ENCODE results near the gene BAK1.

Gene BAK1

DNA sequence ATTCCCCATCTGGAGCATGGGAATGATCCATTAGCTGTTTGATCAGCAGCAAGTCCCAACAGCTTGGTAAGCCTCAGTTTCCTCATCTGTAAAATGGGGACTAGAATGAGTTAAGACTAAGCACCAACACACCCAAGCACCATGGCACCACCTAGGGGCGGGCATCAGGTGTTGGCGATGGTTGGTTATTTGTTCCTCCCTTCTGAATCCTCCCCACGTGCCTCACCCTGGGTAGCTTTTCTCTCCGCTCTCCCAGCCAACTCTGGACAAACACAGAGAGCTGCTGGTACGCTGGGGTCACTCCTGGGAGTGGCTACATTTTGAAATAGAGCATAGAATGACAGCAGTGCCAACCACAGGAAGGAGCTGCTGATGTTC lies 27.7 kb upstream of the BAK1 start:
- TF ChIP-seq, protein P1, sequence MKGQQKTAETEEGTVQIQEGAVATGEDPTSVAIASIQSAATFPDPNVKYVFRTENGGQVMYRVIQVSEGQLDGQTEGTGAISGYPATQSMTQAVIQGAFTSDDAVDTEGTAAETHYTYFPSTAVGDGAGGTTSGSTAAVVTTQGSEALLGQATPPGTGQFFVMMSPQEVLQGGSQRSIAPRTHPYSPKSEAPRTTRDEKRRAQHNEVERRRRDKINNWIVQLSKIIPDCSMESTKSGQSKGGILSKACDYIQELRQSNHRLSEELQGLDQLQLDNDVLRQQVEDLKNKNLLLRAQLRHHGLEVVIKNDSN (IDR thresholded peaks at IDR 0.05), result peak; percentile 65
- no peak for TF ChIP-seq YY1 (IDR thresholded peaks at IDR 0.05; ENCODE audit: low read depth)
- no peak for TF ChIP-seq CREB1 (IDR thresholded peaks at IDR 0.05; ENCODE audit: low read depth)
- no peak for TF ChIP-seq FOXM1 (IDR thresholded peaks at IDR 0.05; ENCODE audit: borderline replicate concordance, low read depth)
- no peak for TF ChIP-seq TAF1 (IDR thresholded peaks at IDR 0.05; ENCODE audit: low read depth)
- TF ChIP-seq RAD21 (IDR thresholded peaks at IDR 0.05; ENCODE audit: low read depth), result peak; percentile 87
- TF ChIP-seq, protein P2, sequence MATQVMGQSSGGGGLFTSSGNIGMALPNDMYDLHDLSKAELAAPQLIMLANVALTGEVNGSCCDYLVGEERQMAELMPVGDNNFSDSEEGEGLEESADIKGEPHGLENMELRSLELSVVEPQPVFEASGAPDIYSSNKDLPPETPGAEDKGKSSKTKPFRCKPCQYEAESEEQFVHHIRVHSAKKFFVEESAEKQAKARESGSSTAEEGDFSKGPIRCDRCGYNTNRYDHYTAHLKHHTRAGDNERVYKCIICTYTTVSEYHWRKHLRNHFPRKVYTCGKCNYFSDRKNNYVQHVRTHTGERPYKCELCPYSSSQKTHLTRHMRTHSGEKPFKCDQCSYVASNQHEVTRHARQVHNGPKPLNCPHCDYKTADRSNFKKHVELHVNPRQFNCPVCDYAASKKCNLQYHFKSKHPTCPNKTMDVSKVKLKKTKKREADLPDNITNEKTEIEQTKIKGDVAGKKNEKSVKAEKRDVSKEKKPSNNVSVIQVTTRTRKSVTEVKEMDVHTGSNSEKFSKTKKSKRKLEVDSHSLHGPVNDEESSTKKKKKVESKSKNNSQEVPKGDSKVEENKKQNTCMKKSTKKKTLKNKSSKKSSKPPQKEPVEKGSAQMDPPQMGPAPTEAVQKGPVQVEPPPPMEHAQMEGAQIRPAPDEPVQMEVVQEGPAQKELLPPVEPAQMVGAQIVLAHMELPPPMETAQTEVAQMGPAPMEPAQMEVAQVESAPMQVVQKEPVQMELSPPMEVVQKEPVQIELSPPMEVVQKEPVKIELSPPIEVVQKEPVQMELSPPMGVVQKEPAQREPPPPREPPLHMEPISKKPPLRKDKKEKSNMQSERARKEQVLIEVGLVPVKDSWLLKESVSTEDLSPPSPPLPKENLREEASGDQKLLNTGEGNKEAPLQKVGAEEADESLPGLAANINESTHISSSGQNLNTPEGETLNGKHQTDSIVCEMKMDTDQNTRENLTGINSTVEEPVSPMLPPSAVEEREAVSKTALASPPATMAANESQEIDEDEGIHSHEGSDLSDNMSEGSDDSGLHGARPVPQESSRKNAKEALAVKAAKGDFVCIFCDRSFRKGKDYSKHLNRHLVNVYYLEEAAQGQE (IDR thresholded peaks at IDR 0.05; ENCODE audit: low read depth), result no peak
- no peak for TF ChIP-seq CEBPB (IDR thresholded peaks at IDR 0.05)
- no peak for TF ChIP-seq TCF12 (IDR thresholded peaks at IDR 0.05; ENCODE audit: low read depth)
- TF ChIP-seq EGR1 (IDR thresholded peaks at IDR 0.05), result no peak
- TF ChIP-seq ZBTB7A (IDR thresholded peaks at IDR 0.05; ENCODE audit: low read depth), result no peak
- TF ChIP-seq TEAD4 (IDR thresholded peaks at IDR 0.05), result no peak
- no peak for TF ChIP-seq EP300 (IDR thresholded peaks at IDR 0.05; ENCODE audit: borderline replicate concordance)
- TF ChIP-seq, protein P3, sequence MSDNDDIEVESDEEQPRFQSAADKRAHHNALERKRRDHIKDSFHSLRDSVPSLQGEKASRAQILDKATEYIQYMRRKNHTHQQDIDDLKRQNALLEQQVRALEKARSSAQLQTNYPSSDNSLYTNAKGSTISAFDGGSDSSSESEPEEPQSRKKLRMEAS (IDR thresholded peaks at IDR 0.05), result peak; percentile 54
- TF ChIP-seq NFIC (IDR thresholded peaks at IDR 0.05), result no peak

DNA sequence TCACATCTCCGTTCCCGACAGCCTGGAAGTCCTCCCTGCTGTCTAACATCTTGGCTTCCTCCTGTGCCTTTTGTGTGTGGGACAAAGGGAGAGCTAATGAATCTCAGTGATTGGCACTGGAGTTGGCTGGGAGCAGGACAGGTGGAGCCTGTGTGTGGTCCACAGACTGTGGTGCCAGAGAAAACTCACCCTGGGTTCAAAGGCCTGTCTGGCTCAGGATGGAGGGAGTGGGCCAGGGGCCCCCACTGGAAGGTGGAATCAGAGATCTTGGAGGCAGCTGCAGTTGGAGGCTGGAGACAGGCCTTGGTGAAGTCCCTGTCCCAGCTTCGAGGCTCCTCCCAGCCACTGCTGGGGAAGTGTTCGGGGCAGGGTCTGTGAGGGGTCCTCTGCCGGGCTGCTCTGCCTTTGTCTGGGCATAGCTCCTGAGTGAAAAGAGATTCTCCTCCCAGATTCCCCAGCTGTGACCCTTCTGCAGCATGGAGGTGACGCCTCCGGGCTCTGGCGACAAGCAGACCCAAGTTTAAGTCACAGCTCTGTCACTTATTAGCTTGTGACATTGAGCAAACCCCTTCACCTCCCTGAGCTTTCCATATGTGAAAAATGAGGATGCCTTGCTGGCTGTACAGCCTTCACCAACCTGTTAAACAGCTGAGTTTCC lies 27.2 kb upstream of the BAK1 start:
- TF ChIP-seq EP300 (IDR thresholded peaks at IDR 0.05; ENCODE audit: borderline replicate concordance) (no peak), EGR1 (IDR thresholded peaks at IDR 0.05) (no peak), NFIC (IDR thresholded peaks at IDR 0.05) (no peak; the same call in 1 of the 2 replicates), TAF1 (IDR thresholded peaks at IDR 0.05; ENCODE audit: low read depth) (no peak), FOXM1 (IDR thresholded peaks at IDR 0.05; ENCODE audit: borderline replicate concordance, low read depth) (no peak)

DNA sequence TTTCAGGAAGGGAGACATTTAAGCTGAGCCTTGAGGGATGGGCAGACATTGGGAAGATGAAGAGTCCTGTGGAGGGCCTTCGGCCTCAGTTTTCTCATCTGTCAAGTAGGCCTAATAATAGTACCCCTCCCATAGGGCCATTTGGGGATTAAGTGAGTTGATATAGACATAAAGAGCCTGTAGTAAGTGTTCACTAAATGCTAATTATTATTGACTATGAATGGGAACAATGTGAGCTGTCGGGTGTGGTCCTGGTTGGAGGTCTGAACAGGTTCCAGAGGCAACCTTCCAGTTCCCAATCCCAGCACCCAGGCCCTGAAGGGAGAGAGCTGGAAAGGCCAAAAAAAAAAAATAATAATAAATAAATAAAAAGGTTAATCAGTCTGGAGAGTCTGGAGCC lies 26.6 kb upstream of the BAK1 start:
- TF ChIP-seq RAD21 (IDR thresholded peaks at IDR 0.05; ENCODE audit: low read depth) (no peak), ZBTB7A (IDR thresholded peaks at IDR 0.05; ENCODE audit: low read depth) (no peak), TEAD4 (IDR thresholded peaks at IDR 0.05) (no peak), YY1 (IDR thresholded peaks at IDR 0.05; ENCODE audit: low read depth) (no peak), CEBPB (IDR thresholded peaks at IDR 0.05) (no peak), EP300 (IDR thresholded peaks at IDR 0.05; ENCODE audit: borderline replicate concordance) (no peak), CREB1 (IDR thresholded peaks at IDR 0.05; ENCODE audit: low read depth) (no peak), FOXM1 (IDR thresholded peaks at IDR 0.05; ENCODE audit: borderline replicate concordance, low read depth) (no peak), NFIC (IDR thresholded peaks at IDR 0.05) (no peak), TCF12 (IDR thresholded peaks at IDR 0.05; ENCODE audit: low read depth) (no peak), TAF1 (IDR thresholded peaks at IDR 0.05; ENCODE audit: low read depth) (no peak), EGR1 (IDR thresholded peaks at IDR 0.05) (no peak)
- TF ChIP-seq, protein P3 (IDR thresholded peaks at IDR 0.05), result no peak
- TF ChIP-seq, protein P2 (IDR thresholded peaks at IDR 0.05; ENCODE audit: low read depth), result no peak
- TF ChIP-seq, protein P1 (IDR thresholded peaks at IDR 0.05), result no peak

DNA sequence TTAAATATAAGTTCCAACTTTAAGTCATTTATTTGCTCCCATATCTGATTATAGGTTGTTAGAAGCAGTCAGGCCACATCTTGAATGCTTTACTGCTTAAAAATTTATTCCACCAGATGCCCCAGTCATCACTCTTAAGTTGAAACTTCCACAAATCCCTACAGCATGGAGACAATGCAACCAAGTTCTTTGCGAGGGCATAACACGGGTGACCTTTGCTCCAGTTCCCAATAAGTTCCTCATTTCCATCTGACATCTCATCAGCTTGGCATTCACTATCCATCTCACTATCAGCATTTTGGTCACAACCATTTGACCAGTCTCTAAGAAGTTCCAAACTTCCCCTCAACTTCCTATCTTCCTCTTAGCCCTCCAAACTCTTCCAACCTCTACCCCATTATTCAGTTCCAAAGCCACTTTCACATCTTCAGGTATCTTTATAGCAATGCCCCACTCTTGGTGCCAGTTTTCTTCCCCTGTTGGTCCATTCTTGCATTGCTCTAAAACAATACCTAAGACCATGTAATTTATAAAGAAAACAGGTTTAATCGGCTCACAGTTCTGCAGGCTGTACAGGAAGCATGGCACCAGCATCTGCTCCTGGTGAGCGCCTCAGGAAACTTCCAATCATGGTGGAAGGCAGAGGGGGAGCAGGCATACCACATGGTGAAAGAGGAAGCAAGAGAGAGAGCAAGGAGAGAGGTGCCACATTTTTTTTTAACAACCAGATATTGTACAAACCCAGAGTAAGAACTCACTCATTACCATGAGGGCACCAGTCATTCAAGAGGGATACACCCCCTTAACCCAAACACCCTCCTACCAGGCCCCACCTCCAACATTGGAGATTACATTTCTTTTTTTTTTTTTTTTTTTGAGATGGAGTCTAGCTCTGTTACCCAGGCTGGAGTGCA lies 25.1 kb upstream of the BAK1 start:
- TF ChIP-seq, protein P1 (IDR thresholded peaks at IDR 0.05), result no peak
- TF ChIP-seq CEBPB (IDR thresholded peaks at IDR 0.05) (no peak), ZBTB7A (IDR thresholded peaks at IDR 0.05; ENCODE audit: low read depth) (no peak), EGR1 (IDR thresholded peaks at IDR 0.05) (no peak), TCF12 (IDR thresholded peaks at IDR 0.05; ENCODE audit: low read depth) (no peak), TEAD4 (IDR thresholded peaks at IDR 0.05) (no peak), RAD21 (IDR thresholded peaks at IDR 0.05; ENCODE audit: low read depth) (no peak), EP300 (IDR thresholded peaks at IDR 0.05; ENCODE audit: borderline replicate concordance) (no peak), YY1 (IDR thresholded peaks at IDR 0.05; ENCODE audit: low read depth) (no peak), TAF1 (IDR thresholded peaks at IDR 0.05; ENCODE audit: low read depth) (no peak), FOXM1 (IDR thresholded peaks at IDR 0.05; ENCODE audit: borderline replicate concordance, low read depth) (no peak), NFIC (IDR thresholded peaks at IDR 0.05) (no peak), CREB1 (IDR thresholded peaks at IDR 0.05; ENCODE audit: low read depth) (no peak)
- TF ChIP-seq, protein P3 (IDR thresholded peaks at IDR 0.05), result no peak
- TF ChIP-seq, protein P2 (IDR thresholded peaks at IDR 0.05; ENCODE audit: low read depth), result no peak

All from Ishikawa (cell line).